Nephron progenitor cell (in vitro differentiated cells): ENCODE results near the gene EXO1.

Experiments
- DNase-seq: peaks from one replicate; pipeline ENCODE4 v3.0.0; 2021
- H3K27ac Mint-ChIP-seq: 2 replicates; pipeline ENCODE4 v1.8.0; 2021; ENCODE audit warnings: mild to moderate bottlenecking, moderate library complexity, mixed read lengths
- H3K27me3 Mint-ChIP-seq: 2 replicates; pipeline ENCODE4 v1.8.0; 2021; ENCODE audit warnings: mild to moderate bottlenecking, low read depth, mixed read lengths; ENCODE audit not compliant: poor library complexity
- H3K36me3 Mint-ChIP-seq: 2 replicates; pipeline ENCODE4 v1.8.0; 2021; ENCODE audit warnings: low read depth, mixed read lengths
- H3K4me1 Mint-ChIP-seq: 2 replicates; pipeline ENCODE4 v1.8.0; 2021; ENCODE audit warnings: mixed read lengths
- H3K4me3 Mint-ChIP-seq: 2 replicates; pipeline ENCODE4 v1.8.0; 2021; ENCODE audit warnings: mild to moderate bottlenecking, moderate library complexity, mixed read lengths
- H3K9me3 Mint-ChIP-seq: 2 replicates; pipeline ENCODE4 v1.8.0; 2021; ENCODE audit warnings: mild to moderate bottlenecking, moderate library complexity, mixed read lengths
- TF ChIP-seq, protein P1 (sequence below): fragments of 200-600 bp; sonication (generic); IDR thresholded peaks from 2 replicates; pipeline ENCODE4 v1.5.0; 2021; ENCODE audit warnings: antibody characterized with exemption

Gene EXO1

DNA sequence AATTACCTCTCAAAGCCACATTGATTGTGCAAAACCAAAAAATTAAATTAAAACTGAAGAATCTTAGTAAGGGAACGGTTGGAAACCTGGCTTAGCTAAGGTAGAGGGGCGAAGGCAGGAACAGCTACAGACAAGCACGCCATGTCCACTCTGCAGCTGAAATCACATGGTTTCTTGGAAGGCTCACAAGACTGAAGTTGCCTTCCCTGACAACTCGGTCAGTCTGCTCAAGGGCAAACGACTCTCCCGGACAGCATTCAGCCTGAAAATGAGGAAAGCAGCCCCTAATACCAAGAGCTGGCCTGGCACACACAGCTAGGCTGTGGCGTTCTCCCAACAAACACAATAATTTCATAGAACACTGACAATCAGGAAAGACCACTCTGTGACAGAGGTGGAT is 86.9 kb downstream of the EXO1 start:
- no peak for DNase-seq
- Mint-ChIP-seq H3K36me3 (no peaks in the 10 kb centered on the region), H3K27me3 (no peaks in the 10 kb centered on the region), H3K4me1 (peaks cover 17% of the 10 kb centered on the region), H3K4me3 (no peak overlapping the region), H3K27ac (no peak overlapping the region), H3K9me3 (peaks cover 18% of the 10 kb centered on the region)
- TF ChIP-seq, protein P1, sequence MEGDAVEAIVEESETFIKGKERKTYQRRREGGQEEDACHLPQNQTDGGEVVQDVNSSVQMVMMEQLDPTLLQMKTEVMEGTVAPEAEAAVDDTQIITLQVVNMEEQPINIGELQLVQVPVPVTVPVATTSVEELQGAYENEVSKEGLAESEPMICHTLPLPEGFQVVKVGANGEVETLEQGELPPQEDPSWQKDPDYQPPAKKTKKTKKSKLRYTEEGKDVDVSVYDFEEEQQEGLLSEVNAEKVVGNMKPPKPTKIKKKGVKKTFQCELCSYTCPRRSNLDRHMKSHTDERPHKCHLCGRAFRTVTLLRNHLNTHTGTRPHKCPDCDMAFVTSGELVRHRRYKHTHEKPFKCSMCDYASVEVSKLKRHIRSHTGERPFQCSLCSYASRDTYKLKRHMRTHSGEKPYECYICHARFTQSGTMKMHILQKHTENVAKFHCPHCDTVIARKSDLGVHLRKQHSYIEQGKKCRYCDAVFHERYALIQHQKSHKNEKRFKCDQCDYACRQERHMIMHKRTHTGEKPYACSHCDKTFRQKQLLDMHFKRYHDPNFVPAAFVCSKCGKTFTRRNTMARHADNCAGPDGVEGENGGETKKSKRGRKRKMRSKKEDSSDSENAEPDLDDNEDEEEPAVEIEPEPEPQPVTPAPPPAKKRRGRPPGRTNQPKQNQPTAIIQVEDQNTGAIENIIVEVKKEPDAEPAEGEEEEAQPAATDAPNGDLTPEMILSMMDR: no peak
